AG04450 (cell line): ENCODE data around the gene PRKCQ. TPM values are rescaled to one million over a fixed set of nuclear protein-coding genes. Genes with fewer than 3 reads are reported as not detected.

Experiments
- CTCF ChIA-PET: fragments of 300-600, 350-600 bp; formaldehyde crosslinking; extraction: SDS; loops from one replicate; lab custom pipeline; 2022; ENCODE audit warnings: antibody characterized with exemption, inconsistent platforms; lab: Charles Lee
- POLR2A ChIA-PET: fragments of 350-600 bp; formaldehyde crosslinking; extraction: SDS; loops from one replicate; lab custom pipeline; 2021; ENCODE audit warnings: antibody characterized with exemption, inconsistent platforms; lab: Yijun Ruan, JAX
- DNase-seq: peaks from one replicate; pipeline ENCODE4 v3.0.0-alpha.2; 2011; ENCODE audit warnings: low read depth, low spot score
- H3K27ac ChIP-seq: one replicate; pipeline ENCODE4 v1.5.1; 2012; ENCODE audit warnings: low read depth, low read length, control low read depth
- H3K27me3 ChIP-seq: one replicate; pipeline ENCODE4 v1.6.0; 2012; ENCODE audit warnings: low read length; ENCODE audit not compliant: control insufficient read depth, insufficient read depth
- H3K4me3 ChIP-seq: 2 replicates; pipeline ENCODE4 v1.5.1; 2011; ENCODE audit warnings: mild to moderate bottlenecking, low read depth, low read length, control low read depth
- H3K9me3 ChIP-seq: 2 replicates; pipeline ENCODE4 v1.5.1; 2012; ENCODE audit warnings: low read length; ENCODE audit not compliant: control insufficient read depth, insufficient read depth
- polyA minus RNA-seq: library from RNA; depleted of rRNA, polyadenylated mRNA; stranded (reverse); fragments of >200 nt; gene quantifications from 2 replicates; pipeline ENCODE4 v1.2.3, GENCODE V29; 2011; rRNA and poly(A)+ RNA removed
- polyA plus RNA-seq: library from polyadenylated mRNA; depleted of rRNA; stranded (reverse); fragments of >200 nt; gene quantifications from 2 replicates; pipeline ENCODE4 v1.2.3, GENCODE V29; 2011; rRNA removed
- TF ChIP-seq, protein P1 (sequence below): IDR thresholded peaks from 2 replicates; pipeline ENCODE4 v1.5.1; 2011; ENCODE audit warnings: low read depth, low read length, control low read depth, inconsistent platforms

Gene PRKCQ
- polyA plus RNA-seq (0.10 and 0.26 TPM in 2 replicates), polyA minus RNA-seq (0.05 and 0.13 TPM in 2 replicates)

DNA sequence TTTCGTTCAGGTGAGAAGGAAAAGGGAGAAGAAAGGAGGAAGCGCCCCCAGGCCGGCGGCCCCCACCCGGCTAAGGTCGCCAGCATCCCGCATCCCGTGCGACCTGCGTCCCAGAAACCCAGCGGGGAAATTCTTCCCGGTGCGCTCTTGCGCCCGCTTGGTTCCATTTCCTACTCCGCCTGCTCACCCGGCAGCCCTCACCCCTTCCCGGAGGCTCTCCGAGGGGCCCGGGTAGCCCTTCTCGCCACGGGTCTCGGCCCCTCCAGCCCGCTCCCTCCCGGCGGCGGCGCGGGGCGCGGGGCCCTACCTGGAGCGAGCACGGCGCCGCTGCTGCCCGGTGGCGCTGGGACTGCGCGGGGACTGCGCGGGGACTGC, at the start of gene PRKCQ:
Gene PRKCQ, minus strand, starts transcription at position 373 of the 375 bp plus-strand sequence. CDS start 65,141 bp downstream, outside the sequence.
- no peak within 1 kb of the TSS for H3K27ac ChIP-seq
- TF ChIP-seq, protein P1, sequence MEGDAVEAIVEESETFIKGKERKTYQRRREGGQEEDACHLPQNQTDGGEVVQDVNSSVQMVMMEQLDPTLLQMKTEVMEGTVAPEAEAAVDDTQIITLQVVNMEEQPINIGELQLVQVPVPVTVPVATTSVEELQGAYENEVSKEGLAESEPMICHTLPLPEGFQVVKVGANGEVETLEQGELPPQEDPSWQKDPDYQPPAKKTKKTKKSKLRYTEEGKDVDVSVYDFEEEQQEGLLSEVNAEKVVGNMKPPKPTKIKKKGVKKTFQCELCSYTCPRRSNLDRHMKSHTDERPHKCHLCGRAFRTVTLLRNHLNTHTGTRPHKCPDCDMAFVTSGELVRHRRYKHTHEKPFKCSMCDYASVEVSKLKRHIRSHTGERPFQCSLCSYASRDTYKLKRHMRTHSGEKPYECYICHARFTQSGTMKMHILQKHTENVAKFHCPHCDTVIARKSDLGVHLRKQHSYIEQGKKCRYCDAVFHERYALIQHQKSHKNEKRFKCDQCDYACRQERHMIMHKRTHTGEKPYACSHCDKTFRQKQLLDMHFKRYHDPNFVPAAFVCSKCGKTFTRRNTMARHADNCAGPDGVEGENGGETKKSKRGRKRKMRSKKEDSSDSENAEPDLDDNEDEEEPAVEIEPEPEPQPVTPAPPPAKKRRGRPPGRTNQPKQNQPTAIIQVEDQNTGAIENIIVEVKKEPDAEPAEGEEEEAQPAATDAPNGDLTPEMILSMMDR, result 0 out of 2 replicates have a peak, but pooled peaks have one; percentile 7
- CTCF ChIA-PET, result interaction anchor here (1.0 to 1.3 kb wide), 2 partner anchors 15 to 117 kb away, joined by 3 read pairs; no protein-coding TSS in a partner anchor

DNA sequence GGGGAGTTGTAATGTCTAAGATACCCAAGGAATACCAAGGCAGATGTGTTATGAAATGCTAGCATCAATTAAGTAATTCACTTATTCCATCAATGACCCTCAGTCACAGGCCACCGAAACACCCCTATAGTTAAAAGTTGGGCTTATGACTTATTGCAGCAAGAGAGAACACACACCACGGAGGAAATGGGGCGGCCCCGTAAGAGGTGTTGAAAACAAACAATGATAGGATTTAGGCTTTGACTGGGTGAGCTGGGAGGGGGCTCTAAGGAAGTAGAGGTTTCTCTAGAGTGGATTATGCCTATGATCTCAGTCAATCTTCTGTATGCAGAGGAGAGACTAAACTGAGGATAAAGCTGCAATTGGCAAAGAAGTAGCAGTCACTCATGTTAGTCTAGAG, 45.4 kb upstream of the PRKCQ start:
- no peaks in the 10 kb centered on the region for H3K27me3 ChIP-seq
- TF ChIP-seq, protein P1, result no peak
- no peak overlapping the region for H3K4me3 ChIP-seq
- ChIA-PET CTCF (interaction anchor here (0.6 kb wide), 1 partner anchor 179 kb away, joined by 4 read pairs; no protein-coding TSS in a partner anchor), POLR2A (no interaction called here)
- H3K27ac ChIP-seq, result no peak overlapping the region
- H3K9me3 ChIP-seq, result no peaks in the 10 kb centered on the region
- DNase-seq, result no peak

More for the DNA sequence above, at the start of gene PRKCQ:
- peaks cover 24% of the 10 kb centered on the region for H3K27me3 ChIP-seq
- DNase-seq, result no peak
- POLR2A ChIA-PET, result no interaction called here
- no peaks in the 10 kb centered on the region for H3K9me3 ChIP-seq
- H3K4me3 ChIP-seq, result peak within 1 kb of the TSS; percentile 66

DNA sequence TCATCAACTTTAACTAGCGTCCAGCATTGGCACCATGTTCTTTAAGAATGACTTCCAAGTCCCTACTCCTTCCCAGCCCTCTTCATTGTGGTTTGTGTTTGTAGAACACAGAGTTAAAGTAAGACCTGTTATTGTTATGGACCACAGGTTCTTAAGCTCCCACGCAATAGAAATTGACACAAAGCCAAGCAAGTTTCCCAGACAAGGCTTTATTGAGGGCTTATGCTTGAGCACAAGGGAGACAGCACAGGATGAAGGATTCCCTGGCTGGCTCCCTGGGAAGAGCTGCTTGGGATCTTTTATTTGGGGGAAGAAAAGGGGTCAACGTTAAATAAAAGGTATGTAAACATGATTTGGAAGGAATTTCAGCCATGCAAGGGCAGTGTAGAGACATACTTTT, 44.3 kb upstream of the PRKCQ start:
- ChIA-PET CTCF (no interaction called here), POLR2A (no interaction called here)
- DNase-seq, result no peak
- Histone ChIP-seq H3K27me3 (no peaks in the 10 kb centered on the region), H3K9me3 (no peaks in the 10 kb centered on the region), H3K4me3 (no peak overlapping the region), H3K27ac (no peak overlapping the region)
- TF ChIP-seq, protein P1, result no peak

DNA sequence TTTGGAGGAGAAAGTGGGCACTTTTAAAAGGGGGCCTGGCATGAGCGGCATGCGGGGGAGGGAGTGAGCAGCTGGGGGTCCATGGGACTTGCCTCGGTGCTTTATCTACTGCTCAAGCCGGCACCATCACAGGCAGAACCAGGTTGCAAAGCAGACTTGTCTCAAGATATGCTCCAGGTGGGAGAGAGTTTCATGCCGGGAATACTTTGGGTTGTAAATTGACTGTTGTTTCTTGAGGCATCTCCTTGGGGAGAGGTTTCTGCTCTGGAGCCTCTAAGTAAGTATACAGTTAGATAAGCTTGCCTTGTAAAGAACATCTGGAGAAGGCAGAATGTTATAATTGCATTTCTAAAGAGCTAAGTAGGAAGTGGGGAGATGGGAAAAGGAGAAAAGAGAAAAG, 42.8 kb upstream of the PRKCQ start:
- CTCF ChIA-PET, result no interaction called here
- DNase-seq, result no peak
- TF ChIP-seq, protein P1, result no peak
- Histone ChIP-seq H3K27ac (no peak overlapping the region), H3K4me3 (no peak overlapping the region), H3K27me3 (no peaks in the 10 kb centered on the region), H3K9me3 (no peaks in the 10 kb centered on the region)
- POLR2A ChIA-PET, result no interaction called here

DNA sequence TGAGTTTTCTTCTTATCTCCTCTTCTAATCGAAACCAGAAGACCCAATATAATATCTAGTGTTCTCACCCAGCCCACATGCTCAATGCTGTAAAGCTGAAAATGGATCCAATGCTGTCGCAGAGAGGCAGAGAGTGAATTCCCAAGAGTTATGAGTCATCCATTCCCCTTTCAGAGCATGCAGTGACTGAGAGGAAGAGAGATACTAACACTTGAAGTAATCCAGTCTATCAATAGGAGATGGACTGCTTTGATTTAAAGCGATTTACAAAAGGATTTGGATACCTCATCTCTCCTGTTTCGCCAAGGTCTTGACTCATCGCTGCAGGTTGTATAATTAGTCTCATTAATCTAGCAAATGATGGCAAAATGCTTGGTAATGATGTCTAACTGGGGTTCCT, 41.5 kb upstream of the PRKCQ start:
- Histone ChIP-seq H3K4me3 (no peak overlapping the region), H3K27me3 (no peaks in the 10 kb centered on the region), H3K9me3 (no peaks in the 10 kb centered on the region), H3K27ac (no peak overlapping the region)
- POLR2A ChIA-PET, result no interaction called here
- CTCF ChIA-PET, result no interaction called here
- DNase-seq, result no peak
- TF ChIP-seq, protein P1, result no peak
